ENCODE measurements around the gene LRRC52.

Gene LRRC52

DNA sequence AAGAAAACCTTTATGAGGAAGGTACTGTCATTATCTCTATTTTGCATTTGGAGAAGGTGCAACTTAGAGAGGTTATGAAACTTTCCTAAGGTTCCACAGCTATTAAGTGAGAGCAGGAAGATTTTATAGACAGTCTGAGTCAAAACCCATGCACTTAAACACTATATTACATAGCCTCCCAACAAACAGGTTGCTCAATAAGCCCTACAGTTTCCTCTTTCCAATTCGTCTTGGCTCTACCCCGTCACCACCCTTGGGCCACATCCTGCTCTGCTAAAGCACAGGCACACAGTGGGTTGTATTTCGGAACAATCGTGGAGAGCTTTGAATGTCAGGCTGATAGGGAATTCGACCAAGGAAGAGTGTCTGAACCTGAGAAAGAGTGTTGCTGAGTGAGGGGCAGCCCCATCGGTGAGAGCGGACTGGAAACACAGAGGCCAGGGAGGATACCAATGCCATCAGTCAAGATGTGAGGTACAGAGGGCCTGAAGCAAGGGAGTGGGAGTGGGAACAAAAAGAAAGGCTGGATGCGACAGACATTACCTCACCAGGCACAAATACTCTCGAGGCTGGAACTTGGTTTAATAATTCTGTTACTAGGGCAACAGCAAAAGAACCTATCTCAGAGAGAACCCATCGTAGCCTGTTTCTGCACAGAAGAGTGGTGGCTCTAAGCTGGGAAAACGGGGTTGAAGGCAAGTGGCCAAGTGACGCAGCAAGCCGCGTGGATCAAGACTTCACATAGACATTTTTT lies 6.3 kb upstream of the LRRC52 start:
- intact Hi-C loops (cut with DNase I; ENCODE audit: low total_unique reads), result no loop called here
- Histone ChIP-seq H3K4me3 (no peak overlapping the region), H3K36me3 (no peaks in the 10 kb centered on the region), H3K27ac (no peak overlapping the region), H3K9me3 (no peaks in the 10 kb centered on the region), H3K4me1 (peaks cover 0 to 24% (median 10%) of the 10 kb centered on the region in 4 donors), H3K27me3 (no peaks in the 10 kb centered on the region)
- TF ChIP-seq, protein P1, sequence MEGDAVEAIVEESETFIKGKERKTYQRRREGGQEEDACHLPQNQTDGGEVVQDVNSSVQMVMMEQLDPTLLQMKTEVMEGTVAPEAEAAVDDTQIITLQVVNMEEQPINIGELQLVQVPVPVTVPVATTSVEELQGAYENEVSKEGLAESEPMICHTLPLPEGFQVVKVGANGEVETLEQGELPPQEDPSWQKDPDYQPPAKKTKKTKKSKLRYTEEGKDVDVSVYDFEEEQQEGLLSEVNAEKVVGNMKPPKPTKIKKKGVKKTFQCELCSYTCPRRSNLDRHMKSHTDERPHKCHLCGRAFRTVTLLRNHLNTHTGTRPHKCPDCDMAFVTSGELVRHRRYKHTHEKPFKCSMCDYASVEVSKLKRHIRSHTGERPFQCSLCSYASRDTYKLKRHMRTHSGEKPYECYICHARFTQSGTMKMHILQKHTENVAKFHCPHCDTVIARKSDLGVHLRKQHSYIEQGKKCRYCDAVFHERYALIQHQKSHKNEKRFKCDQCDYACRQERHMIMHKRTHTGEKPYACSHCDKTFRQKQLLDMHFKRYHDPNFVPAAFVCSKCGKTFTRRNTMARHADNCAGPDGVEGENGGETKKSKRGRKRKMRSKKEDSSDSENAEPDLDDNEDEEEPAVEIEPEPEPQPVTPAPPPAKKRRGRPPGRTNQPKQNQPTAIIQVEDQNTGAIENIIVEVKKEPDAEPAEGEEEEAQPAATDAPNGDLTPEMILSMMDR (IDR thresholded peaks at IDR 0.05), result no peak
- DNase-seq, result no peak

DNA sequence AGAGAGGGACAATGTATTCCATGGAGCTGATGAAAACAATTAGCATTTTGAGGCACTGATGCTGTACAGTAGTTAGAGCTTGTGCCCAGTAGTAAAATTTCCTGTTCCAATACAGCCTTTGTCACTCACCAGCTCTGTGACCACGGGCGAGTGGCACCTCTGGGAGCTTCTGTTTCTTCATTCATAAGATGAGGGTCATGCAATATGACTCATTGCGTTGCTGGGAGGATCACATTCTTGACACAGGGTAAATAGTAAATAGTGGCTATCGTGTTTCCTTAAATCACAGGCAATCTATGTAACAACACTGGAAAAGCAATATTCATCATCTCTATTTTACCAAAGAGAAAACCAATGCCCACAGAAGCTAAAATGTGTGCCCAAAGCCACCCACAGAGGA lies 4.5 kb upstream of the LRRC52 start:
- Histone ChIP-seq H3K27me3 (no peaks in the 10 kb centered on the region), H3K4me3 (no peak overlapping the region), H3K27ac (no peak overlapping the region), H3K9me3 (no peaks in the 10 kb centered on the region), H3K36me3 (no peaks in the 10 kb centered on the region), H3K4me1 (peaks cover 0 to 29% (median 14%) of the 10 kb centered on the region in 4 donors)
- TF ChIP-seq, protein P1 (IDR thresholded peaks at IDR 0.05), result no peak
- intact Hi-C loops (cut with DNase I; ENCODE audit: low total_unique reads), result no loop called here
- DNase-seq, result no peak

DNA sequence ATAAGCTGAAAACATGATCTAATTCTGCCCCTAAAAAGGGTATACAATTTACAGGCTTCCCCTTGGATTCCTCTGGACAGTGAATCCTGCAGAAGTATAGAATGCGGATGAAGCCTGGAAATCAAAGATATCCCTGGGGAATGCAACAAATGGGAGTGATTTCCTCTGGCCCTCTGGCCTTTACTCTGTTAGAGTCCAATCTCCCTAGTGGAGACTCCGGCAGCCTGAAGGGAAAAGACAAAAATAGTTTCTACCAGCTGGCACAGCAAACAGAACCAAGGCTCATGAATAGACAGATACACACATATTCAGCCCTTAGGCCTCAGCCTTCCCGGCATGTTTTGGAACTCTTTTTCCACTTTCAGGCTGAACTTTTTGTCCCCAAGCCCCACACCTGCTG lies 3.9 kb upstream of the LRRC52 start:
- intact Hi-C loops (cut with DNase I; ENCODE audit: low total_unique reads), result no loop called here

DNA sequence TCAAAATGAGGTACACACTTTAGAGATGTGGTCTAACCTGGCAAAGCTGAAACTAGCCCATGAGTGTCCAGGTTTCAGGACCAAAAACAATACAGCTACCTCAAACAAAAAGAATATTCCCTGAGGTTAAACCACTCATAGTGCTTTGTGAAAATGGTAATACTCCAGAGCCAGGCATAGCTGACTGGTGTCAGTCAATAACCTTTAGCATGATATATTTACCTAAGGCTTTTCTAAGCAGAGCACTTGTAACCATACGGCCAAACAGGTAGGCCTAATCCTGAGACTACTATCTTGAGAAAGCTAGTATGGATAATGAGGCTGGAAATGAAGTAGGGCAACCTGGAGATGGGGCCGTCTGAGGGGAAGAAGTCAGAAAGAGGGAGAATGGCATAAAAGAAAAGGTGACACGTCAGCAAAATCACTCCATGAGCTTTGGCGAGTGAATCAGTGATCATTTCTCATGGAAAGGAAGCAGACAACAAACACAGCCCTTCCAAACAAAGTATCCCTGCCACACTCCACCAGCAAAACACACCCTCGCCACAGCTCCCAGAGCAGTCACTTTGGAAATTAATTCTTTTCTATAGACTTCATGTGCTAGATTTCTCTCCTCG lies 1.7 kb upstream of the LRRC52 start:
- peaks cover 0 to 30% (median 14%) of the 10 kb centered on the region in 4 donors for H3K4me1 ChIP-seq
- DNase-seq, result no peak
- H3K4me3 ChIP-seq, result no peak overlapping the region
- H3K27ac ChIP-seq, result no peak overlapping the region
- intact Hi-C loops (cut with DNase I; ENCODE audit: low total_unique reads), result no loop called here
- no peaks in the 10 kb centered on the region for H3K9me3 ChIP-seq
- H3K27me3 ChIP-seq, result no peaks in the 10 kb centered on the region
- no peaks in the 10 kb centered on the region for H3K36me3 ChIP-seq
- TF ChIP-seq, protein P1 (IDR thresholded peaks at IDR 0.05), result no peak

More for the DNA sequence above, 3.9 kb upstream of the LRRC52 start:
- H3K27me3 ChIP-seq, result no peaks in the 10 kb centered on the region
- no peak for DNase-seq
- peaks cover 0 to 30% (median 14%) of the 10 kb centered on the region in 4 donors for H3K4me1 ChIP-seq
- H3K4me3 ChIP-seq, result no peak overlapping the region
- H3K36me3 ChIP-seq, result no peaks in the 10 kb centered on the region
- peak overlapping the region in 1 of 2 donors; percentile 26 for H3K27ac ChIP-seq
- TF ChIP-seq, protein P1 (IDR thresholded peaks at IDR 0.05), result no peak
- no peaks in the 10 kb centered on the region for H3K9me3 ChIP-seq

DNA sequence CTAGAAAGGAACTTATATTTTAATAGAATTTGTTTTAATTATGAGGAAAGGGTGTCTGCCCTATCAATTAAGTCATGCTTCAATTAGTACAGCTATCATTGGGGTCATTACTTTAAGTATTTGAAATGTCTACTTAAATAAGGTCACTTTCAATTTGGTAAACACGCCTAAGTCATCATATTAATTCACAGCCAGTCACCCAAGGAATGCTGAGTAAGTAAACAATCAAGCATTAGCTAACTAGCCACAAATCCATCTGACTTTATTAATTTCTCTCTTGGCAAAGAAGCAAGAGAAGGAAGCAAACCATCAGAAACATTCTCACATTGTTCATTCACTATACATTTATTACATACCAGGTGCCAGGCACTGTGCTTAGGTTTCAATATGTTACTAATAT lies 1.2 kb upstream of the LRRC52 start:
- peaks cover 0 to 30% (median 14%) of the 10 kb centered on the region in 4 donors for H3K4me1 ChIP-seq
- no peak for DNase-seq
- TF ChIP-seq, protein P1 (IDR thresholded peaks at IDR 0.05), result no peak
- H3K9me3 ChIP-seq, result no peaks in the 10 kb centered on the region
- no peak overlapping the region for H3K4me3 ChIP-seq
- H3K27ac ChIP-seq, result no peak overlapping the region
- no peaks in the 10 kb centered on the region for H3K36me3 ChIP-seq
- intact Hi-C loops (cut with DNase I; ENCODE audit: low total_unique reads), result no loop called here
- H3K27me3 ChIP-seq, result no peaks in the 10 kb centered on the region
